Sciatic nerve (tissue), 2 donors: ENCODE data around the gene ARHGAP33. TPM values are rescaled to one million over a fixed set of nuclear protein-coding genes. Genes with fewer than 3 reads are reported as not detected.
"Not testable (repeated sequence)": the region's sequence is repeated elsewhere in the genome, so short reads cannot be mapped to it uniquely, and the experiment has no call there.

Source experiments
- ATAC-seq: fragments of 200-7000 bp; cut with Tn5 transposase; one replicate; pipeline ENCODE4 v1.9.1; 2020; ENCODE audit warnings: mild to moderate bottlenecking, moderate library complexity
- DNase-seq: peaks from one replicate; pipeline ENCODE4 v3.0.0-alpha.2; 2020; ENCODE audit warnings: low spot score
- intact Hi-C: fragments of 100-400 bp; cut with DNase I; formaldehyde crosslinking; loops from one replicate; pipeline ENCODE4 v1.14.2; 2022
- total RNA-seq: library from RNA; stranded (reverse); fragmentation: NEBNext Ultra II Directional; extraction: Animal tissue kit (Norgen Biotek cat#: 25700); gene quantifications from one replicate; pipeline ENCODE4 v1.2.1, GENCODE V29; 2021
- donor health status: DM: no; HTN: no; CAD: no.
- donor health status: DM: no; HTN: no; CAD: no.

Gene ARHGAP33
- total RNA-seq, 1 donor from 2014 or later, result 26.8 TPM

DNA sequence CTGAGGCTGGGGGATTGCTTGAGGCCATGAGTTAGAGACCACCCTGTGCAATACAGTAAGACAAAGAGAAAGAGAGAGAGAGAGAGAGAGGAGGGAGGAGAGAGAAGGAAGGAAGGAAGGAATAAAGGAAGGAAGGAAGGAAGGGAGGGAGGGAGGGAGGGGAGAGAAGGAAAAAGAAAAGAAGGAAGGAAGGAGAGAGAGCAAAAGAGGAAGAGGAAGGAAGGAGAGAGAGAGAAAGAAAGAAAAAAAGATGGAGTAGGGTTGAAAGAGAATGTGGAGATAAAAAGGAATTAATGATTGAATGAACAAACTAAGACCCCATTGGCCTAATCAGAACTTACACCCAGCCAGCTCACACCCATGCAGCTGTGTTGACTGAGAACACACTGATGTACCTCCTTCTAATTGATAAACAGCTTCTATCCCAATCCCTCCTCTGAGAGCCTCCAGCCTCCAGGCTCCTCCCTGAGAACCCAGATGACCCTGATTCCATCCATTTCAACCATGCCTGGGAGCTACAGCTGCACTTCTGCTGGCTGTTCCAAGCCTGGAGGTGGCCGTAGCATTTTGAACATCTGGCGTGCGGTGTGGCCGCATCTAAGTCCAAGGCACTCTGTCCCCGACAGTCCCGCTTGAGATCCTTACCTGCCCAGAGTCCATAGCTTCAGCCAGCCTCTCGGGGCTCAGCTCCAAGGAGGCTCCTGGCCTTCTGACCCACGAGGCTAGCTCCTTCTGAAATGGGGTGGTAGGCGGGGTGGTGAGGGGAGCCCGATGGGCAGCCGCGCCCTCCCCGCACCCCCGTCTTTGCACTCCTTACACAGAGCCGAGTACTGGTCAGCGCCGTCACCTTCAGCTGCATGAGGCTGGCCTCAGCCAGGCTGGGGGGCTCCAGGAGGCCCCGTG is 36.2 kb downstream of the ARHGAP33 start:
- DNase-seq (no peak), ATAC-seq (no peak)
- intact Hi-C loops, result no loop called here

DNA sequence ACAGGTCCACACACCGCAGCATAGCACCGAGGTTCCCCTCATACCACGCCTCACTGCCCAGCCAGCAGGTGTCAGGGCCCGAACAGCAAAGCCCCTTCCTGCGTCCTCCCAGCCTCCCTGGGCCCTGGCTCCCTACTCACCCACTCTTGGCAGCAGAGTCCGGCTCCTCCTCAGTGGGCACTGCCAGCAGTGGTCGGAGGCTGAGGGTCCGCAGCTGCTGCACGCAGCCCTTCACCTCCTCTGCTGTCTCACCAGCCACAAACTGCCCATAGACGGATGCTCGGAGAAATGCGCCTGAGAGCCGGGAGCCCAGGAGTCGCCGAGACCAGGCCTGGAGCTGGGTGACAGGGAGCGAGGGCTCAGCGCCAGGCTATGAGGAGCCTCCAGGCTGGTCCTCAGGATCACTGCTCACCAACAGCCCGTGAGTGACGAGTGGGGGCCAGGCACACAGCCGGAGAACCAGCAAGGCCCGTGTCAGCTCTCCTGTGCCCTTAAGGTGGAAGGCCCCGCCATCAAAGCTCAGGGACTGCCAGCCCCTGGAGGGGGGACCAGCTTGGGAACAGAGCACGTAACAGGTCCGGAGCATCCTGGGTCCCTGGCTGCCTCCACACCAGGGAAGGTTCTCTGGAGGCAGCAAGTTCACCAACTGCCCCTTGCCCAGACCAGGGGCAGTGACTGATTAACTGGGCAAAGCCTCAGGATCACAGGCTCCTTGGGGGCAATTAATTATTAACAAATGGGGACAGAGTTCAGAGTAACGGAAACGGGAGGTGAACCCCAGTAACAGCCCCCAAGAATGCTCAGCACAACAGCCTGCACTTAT is 37.1 kb downstream of the ARHGAP33 start, which contains the start of gene PRODH2:
TSS of gene PRODH2 (minus strand) at position 626 of the 823 bp plus-strand sequence. CDS start at position 586, 40 bp downstream.
- DNase-seq (no peak), ATAC-seq (no peak)
- intact Hi-C loops, result no loop called here

DNA sequence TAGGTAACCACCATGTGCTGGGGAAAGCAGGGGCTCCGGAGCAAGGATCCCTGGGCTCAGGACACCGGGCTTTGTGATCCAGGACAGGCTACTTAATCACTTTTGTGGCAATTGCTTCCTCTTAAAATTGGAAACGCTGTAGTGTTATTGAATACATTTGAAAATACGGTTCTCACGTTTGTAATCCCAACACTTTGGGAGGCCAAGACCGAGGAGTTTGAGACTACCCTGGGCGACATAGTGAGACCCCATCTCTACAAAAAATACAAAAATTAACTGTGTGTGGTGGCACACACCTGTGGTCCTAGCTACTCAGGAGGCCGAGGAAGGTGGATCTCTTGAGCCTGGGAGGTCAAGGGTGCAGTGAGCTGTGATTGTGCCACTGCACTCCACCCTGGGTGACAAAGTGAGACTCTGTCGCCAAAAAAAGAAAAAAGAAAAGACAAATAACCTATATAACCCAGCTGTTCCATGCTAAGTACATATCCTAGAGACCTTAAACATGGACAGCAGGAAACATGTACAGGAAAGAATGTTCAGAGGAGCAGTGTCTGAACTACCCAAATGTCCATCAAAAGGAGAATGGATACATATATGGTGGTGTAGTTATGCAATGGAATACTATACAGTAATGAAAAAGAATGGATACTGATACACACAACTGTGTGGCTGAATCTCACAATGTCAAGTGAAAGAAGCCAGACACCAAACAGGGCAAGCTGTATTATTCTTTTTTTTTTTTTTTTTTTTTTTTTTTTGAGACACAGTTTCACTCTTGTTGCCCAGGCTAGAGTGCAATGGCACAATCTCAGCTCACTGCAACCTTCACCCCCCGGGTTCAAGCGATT is 37.9 kb downstream of the ARHGAP33 start:
- DNase-seq, result no peak
- intact Hi-C loops, result no loop called here
- ATAC-seq, result no peak

DNA sequence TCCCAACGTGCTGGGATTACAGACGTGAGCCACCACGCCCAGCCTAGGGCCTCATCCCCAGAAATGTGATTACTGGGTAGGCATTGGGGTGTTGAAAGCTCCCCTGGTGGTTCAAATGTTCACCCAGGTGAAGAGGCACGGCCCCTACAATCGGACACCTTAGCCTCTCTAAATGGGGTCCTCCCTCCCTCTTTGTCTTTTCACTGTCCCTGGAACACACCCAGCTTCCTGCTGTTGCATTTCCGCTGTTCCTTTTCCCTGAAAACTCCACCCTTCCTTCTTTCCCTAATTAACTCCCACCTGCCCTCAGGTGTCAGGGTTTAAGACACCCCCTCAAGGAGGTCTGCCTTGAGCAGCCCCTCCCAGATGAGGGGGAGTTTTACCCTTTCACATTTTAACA is 40.9 kb downstream of the ARHGAP33 start:
- DNase-seq (no peak), ATAC-seq (no peak)
- intact Hi-C loops, result no loop called here

DNA sequence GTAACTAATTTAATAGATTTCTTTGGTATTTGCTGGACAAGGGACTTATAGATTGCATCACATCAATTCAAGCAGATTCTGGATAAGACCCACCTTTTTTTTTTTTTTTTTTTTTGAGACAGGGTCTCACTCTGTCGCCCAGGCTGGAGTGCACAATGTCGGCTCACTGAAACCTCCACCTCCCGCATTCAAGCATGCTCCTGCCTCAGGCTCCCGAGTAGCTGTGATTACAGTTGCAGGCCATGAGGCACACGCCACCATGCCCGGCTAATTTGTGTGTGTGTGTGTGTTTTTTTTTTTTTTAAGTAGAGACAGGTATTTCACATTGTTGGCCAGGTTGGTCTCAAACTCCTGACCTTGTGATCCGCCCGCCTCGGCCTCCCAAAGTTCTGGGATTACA is 41.5 kb downstream of the ARHGAP33 start:
- ATAC-seq (no peak), DNase-seq (no peak)
- intact Hi-C loops, result no loop called here

DNA sequence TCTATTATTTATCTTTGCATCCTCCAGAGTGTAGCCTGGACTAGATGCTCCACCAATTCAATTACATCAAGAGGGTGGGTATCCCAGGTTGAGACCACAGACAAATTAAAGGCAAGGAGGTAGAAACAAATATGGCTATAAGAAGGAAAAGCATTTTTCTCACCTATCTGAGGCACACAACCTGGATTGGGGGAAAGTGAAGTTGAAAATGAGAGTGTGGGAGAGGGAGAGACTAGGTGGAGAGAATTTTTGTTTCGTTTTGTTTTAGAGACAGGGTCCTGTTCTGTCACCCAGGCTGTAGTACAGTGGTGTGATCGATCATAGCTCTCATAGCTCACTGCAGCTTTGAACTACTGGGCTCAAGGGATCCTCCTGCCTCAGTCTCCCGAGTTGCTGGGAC is 43.1 kb downstream of the ARHGAP33 start:
- intact Hi-C loops, result no loop called here
- DNase-seq, result no peak

DNA sequence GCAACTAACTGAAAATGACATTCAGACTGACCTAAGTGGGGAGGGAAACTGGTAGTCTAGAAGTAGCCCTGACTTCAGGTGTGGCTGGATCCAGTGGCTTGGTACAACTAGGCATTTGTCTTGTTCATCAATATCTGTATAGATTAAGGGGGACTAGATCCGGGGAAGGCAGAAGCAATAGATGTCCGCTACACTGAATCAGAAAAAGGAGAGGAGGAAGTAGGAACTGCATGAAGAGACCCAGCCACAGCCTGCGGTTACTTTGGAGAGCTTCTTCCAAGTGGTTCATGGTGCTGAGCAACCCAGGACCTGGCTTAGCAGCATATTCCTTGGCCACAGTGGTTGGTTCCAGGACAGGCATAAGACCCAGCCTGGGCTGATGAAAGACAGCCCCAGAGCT is 47.2 kb downstream of the ARHGAP33 start:
- DNase-seq (no peak), ATAC-seq (no peak)
- intact Hi-C loops, result no loop called here

More for the DNA sequence above, 43.1 kb downstream of the ARHGAP33 start:
- ATAC-seq, result no peak

DNA sequence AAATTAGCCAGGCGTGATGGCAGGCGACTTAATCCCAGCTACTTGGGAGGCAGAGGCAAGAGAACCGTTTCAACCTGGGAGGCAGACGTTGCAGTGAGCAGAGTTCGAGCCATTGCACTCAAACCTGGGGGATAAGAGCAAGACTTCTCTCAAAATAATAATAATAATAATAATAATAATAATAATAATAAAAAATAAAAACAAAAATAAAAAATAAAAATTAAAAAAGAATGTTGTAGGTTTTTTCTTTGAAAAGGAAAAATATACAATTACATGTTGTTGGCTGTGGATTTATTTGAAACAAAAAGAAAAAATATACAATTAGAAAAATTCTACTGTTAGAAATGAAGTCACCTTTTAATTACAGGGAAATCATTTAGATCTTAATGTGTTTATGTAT is 48.8 kb downstream of the ARHGAP33 start:
- ATAC-seq (no peak), DNase-seq (no peak)
- intact Hi-C loops, result no loop called here

DNA sequence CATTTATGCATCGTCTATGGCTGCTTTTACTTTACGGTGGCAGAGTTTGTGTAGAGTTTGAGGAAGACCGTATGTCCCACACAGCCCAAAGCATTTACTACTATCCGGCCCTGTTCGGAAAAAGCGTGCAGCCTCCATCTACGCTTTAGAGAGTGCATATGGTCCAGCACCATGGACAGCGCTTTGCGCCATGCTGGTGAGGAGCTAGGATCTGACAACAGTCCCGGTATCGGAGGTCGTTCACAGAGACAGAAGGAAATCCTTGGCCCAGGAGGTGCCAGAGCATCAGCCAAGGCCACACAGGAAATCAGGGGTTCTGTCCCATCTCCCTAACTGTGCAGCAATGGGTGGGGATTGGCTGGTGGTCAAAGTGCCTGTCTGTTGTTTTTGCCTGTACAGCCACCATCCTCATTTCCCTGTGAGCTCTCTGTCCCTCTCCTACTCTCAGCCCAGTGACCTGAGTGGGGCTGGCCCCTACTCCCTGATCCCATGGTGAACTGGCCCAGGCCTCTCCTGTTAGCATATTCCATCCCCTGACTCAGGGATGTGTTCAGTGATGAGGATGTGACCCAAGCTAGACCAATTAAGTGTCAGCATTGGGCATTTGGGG is 53.4 kb downstream of the ARHGAP33 start:
- DNase-seq (peak; percentile 82), ATAC-seq (peak; percentile 58)
- intact Hi-C loops, result no loop called here

DNA sequence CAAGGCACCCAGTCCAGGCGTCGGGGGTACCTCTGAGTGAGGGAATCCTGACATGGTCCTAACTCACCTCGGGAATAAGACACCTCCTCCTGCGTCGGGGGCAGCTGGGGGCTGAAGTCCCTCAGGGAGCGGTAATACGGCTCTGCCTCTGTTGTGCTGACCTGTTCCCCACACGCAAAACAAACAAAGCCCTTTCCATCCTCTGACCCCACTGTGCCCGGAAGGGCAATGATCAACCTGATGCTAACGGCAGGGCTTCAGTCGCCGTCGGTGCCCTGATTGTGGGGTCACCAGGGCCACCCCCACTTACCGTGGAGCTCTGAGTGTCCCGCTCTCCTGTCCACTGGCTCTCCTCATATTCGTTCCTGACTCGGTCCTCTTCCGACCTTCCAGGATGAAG is 55.6 kb downstream of the ARHGAP33 start:
- intact Hi-C loops, result no loop called here
- DNase-seq, result no peak
- no peak for ATAC-seq

DNA sequence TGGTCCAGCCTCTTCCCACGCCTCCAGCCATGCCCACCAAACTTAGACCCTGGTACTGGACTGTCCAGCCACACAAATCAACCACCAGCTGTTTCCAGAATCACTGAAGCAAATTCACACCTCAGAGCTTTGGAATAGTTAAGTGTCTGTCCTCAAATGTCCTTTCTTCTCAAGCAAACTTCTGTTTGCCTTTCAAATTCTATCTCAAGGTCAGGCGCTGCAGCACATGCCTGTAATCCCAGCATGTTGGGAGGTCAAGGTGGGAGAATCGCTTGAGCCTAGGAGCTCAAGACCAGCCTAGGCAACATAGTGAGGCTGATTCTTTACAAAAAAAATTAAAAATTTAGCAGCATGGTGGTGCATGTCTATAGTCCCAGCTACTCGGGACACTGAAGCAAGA is 56.7 kb downstream of the ARHGAP33 start:
- intact Hi-C loops, result no loop called here
- no peak for DNase-seq
- no peak for ATAC-seq

DNA sequence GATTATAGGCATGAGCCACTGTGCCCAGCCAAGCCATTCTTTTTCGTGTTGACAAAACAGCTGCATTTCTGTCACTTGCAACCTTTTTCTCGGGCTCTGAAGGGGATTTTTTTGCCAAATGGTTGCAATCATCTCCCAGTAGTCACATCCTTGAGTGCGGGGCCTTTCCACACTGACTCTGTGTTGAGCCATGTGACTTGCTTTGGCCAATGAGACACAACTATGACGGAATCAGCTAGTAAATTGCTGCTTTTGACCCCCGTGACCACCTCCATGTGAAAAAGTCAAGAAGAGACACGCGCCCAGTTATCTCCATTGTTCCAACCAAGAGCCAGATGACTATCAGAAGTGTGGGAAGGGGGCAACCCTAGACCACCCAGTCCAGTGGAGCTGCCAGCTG is 58.6 kb downstream of the ARHGAP33 start:
- intact Hi-C loops, result no loop called here
- ATAC-seq (no peak), DNase-seq (no peak)

DNA sequence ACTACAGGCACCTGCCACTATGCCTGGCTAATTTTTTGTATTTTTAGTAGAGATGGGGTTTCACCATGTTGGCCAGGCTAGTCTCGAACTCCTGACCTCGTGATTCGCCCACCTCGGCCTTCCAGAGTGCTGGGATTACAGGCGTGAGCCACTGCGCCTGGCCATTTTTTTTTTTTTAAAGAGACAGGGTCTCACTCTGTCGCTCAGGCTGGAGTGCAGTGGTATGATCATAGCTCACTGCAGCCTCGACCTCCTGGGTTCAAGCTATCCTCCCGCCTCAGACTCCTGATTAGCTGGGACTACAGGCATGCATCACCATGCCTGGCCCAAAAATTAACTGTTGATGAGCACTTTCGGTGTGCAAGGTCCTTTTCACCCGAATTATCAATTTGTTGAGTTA is 60.7 kb downstream of the ARHGAP33 start:
- ATAC-seq, intact Hi-C loops: not testable (repeated sequence)

More for the DNA sequence above, 60.7 kb downstream of the ARHGAP33 start:
- not testable (repeated sequence) for DNase-seq

Other genes with a start within 250 kb of the ARHGAP33 start
- not detected for gene SBSN, start 247.3 kb upstream of the ARHGAP33 start, total RNA-seq
- gene GAPDHS, start 242.1 kb upstream of the ARHGAP33 start, total RNA-seq, result not detected
- 53.9 TPM for gene TMEM147, start 229.9 kb upstream of the ARHGAP33 start, total RNA-seq
- gene ATP4A, start 211.9 kb upstream of the ARHGAP33 start, total RNA-seq, result not detected
- not detected for gene PMIS2, start 189.4 kb upstream of the ARHGAP33 start, total RNA-seq
- 13.5 TPM for gene HAUS5, start 162.8 kb upstream of the ARHGAP33 start, total RNA-seq
- gene RBM42, start 146.5 kb upstream of the ARHGAP33 start, total RNA-seq, result 56.7 TPM
- gene ETV2, start 133.8 kb upstream of the ARHGAP33 start, total RNA-seq, result 1.2 TPM
- 211 TPM for gene COX6B1, start 127.2 kb upstream of the ARHGAP33 start, total RNA-seq
- gene UPK1A, start 109.0 kb upstream of the ARHGAP33 start, total RNA-seq, result not detected
- 0.18 TPM for gene ZBTB32, start 71.0 kb upstream of the ARHGAP33 start, total RNA-seq
- gene KMT2B, start 57.6 kb upstream of the ARHGAP33 start, total RNA-seq, result 41.1 TPM
- gene IGFLR1, start 33.1 kb upstream of the ARHGAP33 start, total RNA-seq, result 10.8 TPM
- 22.9 TPM for gene U2AF1L4, start 30.1 kb upstream of the ARHGAP33 start, total RNA-seq
- gene PSENEN, start 29.9 kb upstream of the ARHGAP33 start, total RNA-seq, result 45.6 TPM
- gene LIN37, start 27.0 kb upstream of the ARHGAP33 start, total RNA-seq, result 12.3 TPM
- gene HSPB6, start 18.5 kb upstream of the ARHGAP33 start, total RNA-seq, result 79.7 TPM
- 29.4 TPM for gene PROSER3, start 17.4 kb upstream of the ARHGAP33 start, total RNA-seq
- gene PRODH2, start 37.3 kb downstream of the ARHGAP33 start, total RNA-seq, result not detected
- not detected for gene NPHS1, start 76.9 kb downstream of the ARHGAP33 start, total RNA-seq
- gene KIRREL2, start 81.3 kb downstream of the ARHGAP33 start, total RNA-seq, result 0.13 TPM
- gene APLP1, start 93.0 kb downstream of the ARHGAP33 start, total RNA-seq, result 14.1 TPM
- 39.3 TPM for gene NFKBID, start 125.0 kb downstream of the ARHGAP33 start, total RNA-seq
- gene HCST, start 127.0 kb downstream of the ARHGAP33 start, total RNA-seq, result 14.3 TPM
- 104 TPM for gene TYROBP, start 132.7 kb downstream of the ARHGAP33 start, total RNA-seq
- gene LRFN3, start 160.8 kb downstream of the ARHGAP33 start, total RNA-seq, result 13.1 TPM
- 17.0 TPM for gene SDHAF1, start 219.6 kb downstream of the ARHGAP33 start, total RNA-seq
- gene SYNE4, start 233.2 kb downstream of the ARHGAP33 start, total RNA-seq, result 0.67 TPM
- gene ALKBH6, start 238.6 kb downstream of the ARHGAP33 start, total RNA-seq, result 22.8 TPM